ENCODE results near the gene RNF217. TPM values are rescaled to one million over a fixed set of nuclear protein-coding genes. Genes with fewer than 3 reads are reported as not detected.

RNF217 gene
- total RNA-seq, 1 donor from 2014 or later: 20.5 TPM

- DNase-seq (ENCODE audit: low read depth, low spot score): no peak
Observed at GRCh38 chr6:125099211-125100073, 137.2 kb downstream of the RNF217 start.

GRCh38 chr6:125100074-125100652, 137.9 kb downstream of the RNF217 start:
- no peak for DNase-seq (ENCODE audit: low read depth, low spot score)

- DNase-seq (ENCODE audit: low read depth, low spot score): no peak
Observed at GRCh38 chr6:125101128-125101527, 138.9 kb downstream of the RNF217 start.

GRCh38 chr6:125101631-125102030, 139.4 kb downstream of the RNF217 start:
- no peak for DNase-seq (ENCODE audit: low read depth, low spot score)

- no peak for DNase-seq (ENCODE audit: low read depth, low spot score)
Observed at GRCh38 chr6:125102411-125102810, 140.2 kb downstream of the RNF217 start.

GRCh38 chr6:125102891-125103290, 140.7 kb downstream of the RNF217 start:
- DNase-seq (ENCODE audit: low read depth, low spot score): peak; percentile 56

GRCh38 chr6:125104425-125104824, 142.2 kb downstream of the RNF217 start:
- DNase-seq (ENCODE audit: low read depth, low spot score): no peak

- no peak for DNase-seq (ENCODE audit: low read depth, low spot score)
Observed at GRCh38 chr6:125107048-125107447, 144.8 kb downstream of the RNF217 start.

- no peak for DNase-seq (ENCODE audit: low read depth, low spot score)
Observed at GRCh38 chr6:125107896-125108295, 145.7 kb downstream of the RNF217 start.

- DNase-seq (ENCODE audit: low read depth, low spot score): no peak
Observed at GRCh38 chr6:125110056-125110455, 147.8 kb downstream of the RNF217 start.

GRCh38 chr6:125111219-125111983, 149.2 kb downstream of the RNF217 start:
- DNase-seq (ENCODE audit: low read depth, low spot score): no peak

GRCh38 chr6:125112934-125113333, 150.7 kb downstream of the RNF217 start:
- DNase-seq (ENCODE audit: low read depth, low spot score): no peak

GRCh38 chr6:125114248-125114858, 152.1 kb downstream of the RNF217 start:
- DNase-seq (ENCODE audit: low read depth, low spot score): peak; percentile 24

GRCh38 chr6:125116170-125116569, 153.9 kb downstream of the RNF217 start:
- no peak for DNase-seq (ENCODE audit: low read depth, low spot score)

- no peak for DNase-seq (ENCODE audit: low read depth, low spot score)
Observed at GRCh38 chr6:125116710-125117109, 154.5 kb downstream of the RNF217 start.

GRCh38 chr6:125117818-125118217, 155.6 kb downstream of the RNF217 start:
- DNase-seq (ENCODE audit: low read depth, low spot score): no peak

- DNase-seq (ENCODE audit: low read depth, low spot score): no peak
Observed at GRCh38 chr6:125120054-125120590, 157.9 kb downstream of the RNF217 start.

GRCh38 chr6:125121894-125122293, 159.7 kb downstream of the RNF217 start:
- no peak for DNase-seq (ENCODE audit: low read depth, low spot score)

- no peak for DNase-seq (ENCODE audit: low read depth, low spot score)
Observed at GRCh38 chr6:125123051-125123450, 160.8 kb downstream of the RNF217 start.

GRCh38 chr6:125123468-125124048, 161.3 kb downstream of the RNF217 start:
- no peak for DNase-seq (ENCODE audit: low read depth, low spot score)

- DNase-seq (ENCODE audit: low read depth, low spot score): no peak
Observed at GRCh38 chr6:125124049-125124669, 161.9 kb downstream of the RNF217 start.
